ENCODE results near the gene RALGAPB.
"Not testable (repeated sequence)": the region's sequence is repeated elsewhere in the genome, so short reads cannot be mapped to it uniquely, and the experiment has no call there.

RALGAPB gene

GRCh38 chr20:38499366-38499765 lies 26.7 kb downstream of the RALGAPB start:
- no peak for DNase-seq

GRCh38 chr20:38501858-38502436 lies 29.3 kb downstream of the RALGAPB start:
- no peak for DNase-seq

- DNase-seq = no peak
Observed at GRCh38 chr20:38504368-38505090, 31.9 kb downstream of the RALGAPB start.

DNA sequence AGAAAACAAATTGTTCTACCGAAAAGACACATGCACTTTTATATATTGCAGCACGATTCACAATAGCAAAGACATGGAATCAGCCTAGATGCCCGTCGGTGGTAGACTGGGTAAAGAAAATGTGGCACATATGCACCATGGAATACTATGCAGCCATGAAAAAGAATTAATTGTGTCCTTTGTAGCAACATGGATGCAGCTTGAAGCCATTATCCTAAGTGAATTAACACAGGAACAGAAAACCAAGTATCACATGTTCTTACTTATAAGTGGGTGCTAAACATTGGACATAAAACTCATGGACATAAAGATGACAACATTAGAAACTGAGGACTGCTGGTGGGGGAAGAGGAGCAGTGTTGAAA lies 32.4 kb downstream of the RALGAPB start:
- DNase-seq = no peak

DNA sequence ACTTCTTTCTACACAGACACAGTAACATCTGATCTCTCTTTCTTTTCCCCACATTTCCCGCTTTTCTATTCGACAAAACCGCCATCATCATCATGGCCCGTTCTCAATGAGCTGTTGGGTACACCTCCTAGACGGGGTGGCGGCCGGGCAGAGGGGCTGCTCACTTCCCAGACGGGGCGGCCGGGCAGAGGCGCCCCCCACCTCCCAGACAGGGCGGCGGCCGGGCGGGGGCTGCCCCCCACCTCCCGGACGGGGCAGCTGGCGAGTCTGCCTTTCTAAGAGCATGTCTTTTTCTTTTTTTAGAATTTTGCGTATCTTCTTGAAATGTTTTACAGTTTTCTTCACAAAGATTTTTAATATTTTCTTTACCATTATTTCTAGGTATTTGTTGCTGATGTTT lies 39.1 kb downstream of the RALGAPB start:
- not testable (repeated sequence) for DNase-seq

DNA sequence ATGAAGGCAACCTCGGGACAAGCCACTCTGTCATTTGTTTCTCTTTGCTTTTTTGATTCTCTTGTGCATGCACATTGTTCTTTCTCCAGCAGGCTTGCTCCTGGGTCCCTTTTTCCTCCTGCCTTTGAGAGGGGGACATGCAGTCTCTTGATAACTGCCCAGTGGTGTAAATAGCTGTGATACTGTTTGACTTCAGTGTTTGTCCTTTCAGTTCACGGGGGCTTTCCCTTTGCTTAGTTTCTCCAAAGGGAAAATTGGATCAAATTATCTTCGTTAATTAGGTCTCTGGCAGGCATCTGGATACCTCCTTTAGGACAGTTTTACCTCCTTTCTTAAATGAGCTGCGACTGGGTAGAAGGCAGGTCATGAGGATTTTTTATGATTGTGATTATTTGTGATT lies 41.5 kb downstream of the RALGAPB start:
- DNase-seq = no peak

DNA sequence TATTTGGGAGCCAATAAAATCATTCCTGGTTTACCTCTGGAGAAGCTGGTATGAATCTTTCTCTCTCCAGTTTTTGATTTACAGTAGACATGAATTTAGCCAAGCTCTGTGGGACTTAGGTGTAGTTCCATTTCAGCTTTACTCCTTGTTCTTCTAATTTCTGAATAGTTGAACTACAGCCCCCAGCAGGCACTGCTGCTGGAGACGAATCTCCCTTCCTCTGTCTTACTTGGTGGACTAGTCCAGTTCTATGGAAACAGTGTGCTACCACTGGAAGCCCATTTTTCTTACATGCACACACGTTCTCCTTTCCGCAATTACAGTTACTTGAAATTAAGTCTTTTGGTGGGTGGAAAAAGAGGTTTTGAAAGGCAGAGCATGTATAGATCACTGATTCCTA lies 42.3 kb downstream of the RALGAPB start:
- DNase-seq = no peak

GRCh38 chr20:38515631-38516030 lies 43.0 kb downstream of the RALGAPB start:
- DNase-seq = no peak

DNA sequence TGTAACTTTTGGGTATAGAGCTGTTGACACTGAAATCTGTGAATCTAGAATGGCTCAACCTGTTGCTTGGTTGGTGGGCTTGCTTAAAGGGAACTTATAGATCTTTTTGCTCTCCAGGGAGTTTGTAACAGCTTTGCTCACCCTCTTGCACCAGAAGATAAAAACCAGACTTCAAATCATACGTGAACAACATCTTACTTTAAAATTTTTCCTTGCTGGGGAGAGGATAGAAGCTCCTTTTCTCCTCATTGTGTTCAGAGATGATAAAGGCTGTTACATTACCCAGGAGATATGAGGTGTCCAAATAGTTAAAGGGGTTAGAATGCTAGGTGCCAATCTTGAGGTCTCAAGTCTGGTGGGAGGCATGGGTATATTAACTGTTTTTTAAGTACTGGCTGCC lies 46.8 kb downstream of the RALGAPB start:
- DNase-seq = no peak

GRCh38 chr20:38520261-38520660 lies 47.6 kb downstream of the RALGAPB start:
- no peak for DNase-seq

DNA sequence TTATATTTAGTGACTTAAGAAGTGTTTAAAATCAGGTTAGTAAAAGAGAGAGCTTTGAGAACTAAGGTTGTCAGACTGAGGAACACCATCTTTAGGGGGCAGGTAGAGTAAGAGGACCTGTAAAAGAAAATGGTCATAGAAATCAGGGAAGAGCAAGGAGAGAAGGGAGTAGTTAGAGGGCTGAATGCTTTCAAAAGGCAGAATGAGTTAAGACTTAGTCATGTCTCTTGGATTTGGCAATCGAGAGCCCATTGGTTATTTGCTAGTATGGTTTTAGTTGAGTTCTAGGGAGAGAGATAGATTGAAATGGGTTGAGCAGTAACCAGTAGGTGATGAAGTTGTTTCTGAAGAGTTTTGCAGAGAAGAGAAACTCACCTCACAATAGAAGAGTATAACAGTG lies 51.1 kb downstream of the RALGAPB start:
- no peak for DNase-seq

DNA sequence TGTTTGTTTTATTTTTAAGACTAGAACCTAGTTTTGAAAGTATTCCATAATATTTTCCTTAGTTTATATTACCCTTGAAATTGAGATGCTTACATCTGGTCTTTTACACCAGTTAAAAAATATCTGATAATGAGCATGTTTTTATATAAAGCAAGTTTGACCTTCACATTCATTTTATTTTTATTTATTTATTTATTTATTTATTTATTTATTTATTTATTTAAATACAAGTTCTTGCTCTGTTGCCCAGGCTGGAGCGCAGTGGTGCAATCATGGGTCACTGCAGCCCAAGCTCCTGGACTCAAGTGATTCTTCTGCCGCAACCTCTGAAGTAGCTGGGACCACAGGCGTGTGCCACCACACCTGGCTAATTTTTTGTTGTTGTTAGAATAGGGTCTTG lies 55.5 kb downstream of the RALGAPB start:
- DNase-seq = no peak

GRCh38 chr20:38531021-38531420 lies 58.4 kb downstream of the RALGAPB start:
- no peak for DNase-seq

DNA sequence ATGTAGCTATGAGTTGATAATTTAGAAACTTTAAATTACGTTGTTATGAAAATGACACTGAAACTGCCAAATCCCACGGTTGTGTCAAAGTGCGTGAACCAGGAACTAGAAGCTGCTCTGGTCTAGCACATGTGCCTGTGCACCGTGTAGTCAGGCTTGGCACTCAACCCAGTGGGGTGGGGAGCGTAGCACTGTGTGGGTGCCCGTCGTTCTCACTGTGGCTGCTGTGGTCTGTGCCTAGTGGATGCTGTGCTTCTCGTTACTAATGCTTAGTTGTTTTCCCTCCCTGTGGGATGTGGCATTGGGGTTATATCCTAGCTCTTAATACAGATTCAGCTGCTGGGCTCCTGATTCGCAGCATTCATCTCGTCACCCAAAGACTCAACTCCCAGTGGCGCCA lies 62.1 kb downstream of the RALGAPB start:
- DNase-seq = no peak

DNA sequence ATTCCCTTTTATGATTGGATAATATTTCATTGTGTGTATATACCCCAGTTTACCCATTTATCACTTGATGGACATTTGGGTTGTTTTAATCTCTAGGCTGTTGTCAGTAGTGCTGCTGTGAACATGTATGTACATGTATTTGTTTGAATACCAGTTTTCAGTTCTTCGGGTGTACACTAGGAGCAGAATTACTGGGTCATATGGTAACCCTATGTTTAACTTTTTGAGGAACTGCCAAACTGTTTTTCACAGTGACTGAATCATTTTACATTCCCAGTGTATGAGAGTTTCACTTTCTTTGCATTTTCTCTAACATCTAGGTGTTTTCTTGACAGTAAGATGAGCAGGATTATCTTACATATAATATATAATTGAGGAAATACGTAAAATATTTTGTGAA lies 63.7 kb downstream of the RALGAPB start:
- DNase-seq = no peak

DNA sequence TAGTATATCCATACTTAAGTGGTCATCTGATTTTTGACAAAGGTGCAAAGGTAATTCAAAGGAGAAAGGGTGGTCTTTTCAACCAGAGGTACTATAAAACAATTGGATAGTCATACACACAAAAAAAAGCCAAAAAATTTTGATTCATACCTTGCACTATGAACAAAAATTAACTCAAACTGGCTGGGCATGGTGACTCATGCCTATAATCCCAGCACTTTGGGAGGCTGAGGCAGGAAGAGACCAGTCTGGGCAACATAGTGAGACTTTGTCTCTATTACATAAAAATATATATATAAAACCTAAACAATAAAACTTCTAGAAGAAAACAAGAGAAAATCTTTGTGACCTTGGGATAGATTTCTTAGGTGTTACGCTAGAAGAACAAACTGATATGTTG lies 64.5 kb downstream of the RALGAPB start:
- DNase-seq = no peak

DNA sequence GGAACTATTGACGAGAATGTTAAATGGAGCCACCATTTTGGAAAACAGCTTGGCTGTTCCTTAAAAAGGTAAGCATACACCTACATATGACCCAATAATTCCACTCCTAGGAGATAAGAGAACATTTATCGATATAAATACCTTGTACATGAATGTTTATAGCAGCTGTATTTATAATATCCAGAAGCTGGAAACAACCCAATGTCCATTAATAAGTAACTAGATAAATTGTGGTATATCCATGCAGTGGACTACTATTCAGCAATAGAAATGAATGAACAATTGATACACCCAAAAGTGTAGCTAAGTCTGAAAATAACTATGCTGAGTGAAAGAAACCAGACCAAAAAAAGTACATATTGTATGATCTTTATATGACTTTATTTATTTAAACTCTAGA lies 66.1 kb downstream of the RALGAPB start:
- DNase-seq = no peak

DNA sequence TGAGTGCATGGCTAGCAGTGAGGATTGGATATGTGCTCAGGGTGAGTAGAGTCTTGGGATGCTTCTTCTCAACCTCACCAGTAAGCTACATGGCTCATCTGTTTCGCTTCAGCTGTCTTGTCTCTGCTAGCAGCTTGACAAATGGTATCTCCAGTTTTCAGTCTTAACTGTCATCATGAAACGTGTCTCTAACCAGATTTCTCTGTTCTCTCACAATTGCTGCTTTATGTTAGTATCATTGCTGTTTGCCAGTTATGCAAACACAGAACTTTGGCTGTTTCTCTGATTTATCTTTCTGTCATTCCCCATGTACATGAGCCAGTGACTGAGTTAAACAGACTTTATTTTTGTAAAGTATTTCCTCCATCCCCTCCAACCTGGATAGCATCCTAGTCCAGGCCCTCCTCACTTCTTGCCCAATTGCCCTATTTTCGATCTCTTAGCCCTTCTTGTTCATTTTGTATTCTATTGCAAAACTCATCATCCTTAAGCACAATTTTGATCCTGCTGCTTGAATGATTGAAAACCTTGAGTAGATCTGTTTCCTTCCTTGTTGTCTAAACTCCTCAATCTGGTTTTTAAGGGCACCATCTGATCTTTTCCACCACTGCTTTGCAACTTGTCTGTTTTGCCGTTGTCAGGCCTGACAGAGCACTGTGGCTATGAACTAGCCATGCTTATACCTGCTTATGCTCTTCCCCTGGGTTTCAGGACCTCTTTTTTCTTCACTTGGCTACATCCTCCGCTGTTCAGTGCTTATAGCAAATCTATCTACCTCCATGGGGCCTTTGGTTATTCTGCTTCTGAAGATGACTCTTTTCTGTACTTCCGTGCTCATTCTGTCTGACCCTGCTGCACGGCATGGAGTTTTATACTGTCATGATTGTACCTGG lies 70.6 kb downstream of the RALGAPB start:
- DNase-seq = no peak

DNA sequence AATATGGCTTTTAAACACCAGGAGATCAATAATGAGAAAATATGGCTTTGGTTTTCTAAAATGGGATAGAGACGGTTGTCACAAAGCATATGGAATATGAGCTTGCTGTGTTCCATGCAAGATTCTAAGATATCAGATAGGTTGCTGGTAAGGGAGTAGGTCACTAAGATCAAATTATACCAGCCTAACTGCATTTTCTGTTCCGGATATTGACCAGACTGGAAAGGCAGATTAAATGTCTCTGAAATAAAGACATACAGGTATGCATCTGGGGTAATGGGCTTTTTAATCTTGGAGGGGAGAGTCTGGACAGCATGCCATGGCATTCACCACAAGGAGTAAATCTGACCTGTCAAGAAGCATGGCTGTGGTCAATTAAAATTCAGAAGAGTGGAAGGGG lies 73.1 kb downstream of the RALGAPB start:
- no peak for DNase-seq

- no peak for DNase-seq
Observed at GRCh38 chr20:38547288-38548085, 74.8 kb downstream of the RALGAPB start.

- DNase-seq = no peak
Observed at GRCh38 chr20:38548356-38549083, 75.9 kb downstream of the RALGAPB start.

GRCh38 chr20:38550274-38550673 lies 77.6 kb downstream of the RALGAPB start:
- DNase-seq = no peak

Data from NCI-H1092 treated with DMSO at 0.1 percent for 48 hours (cell line).